GM21786 (cell line): Measurements from ENCODE around the gene CRADD.
"Not testable (repeated sequence)": the region's sequence is repeated elsewhere in the genome, so short reads cannot be mapped to it uniquely, and the experiment has no call there.

Experiments
- ATAC-seq: cut with Tn5 transposase; IDR thresholded peaks from one replicate; pipeline ENCODE4 v1.9.1; 2021; ENCODE audit not compliant: unreplicated experiment

The CRADD gene

GRCh38 chr12:93756288-93756687 is 79.1 kb downstream of the CRADD start:
- ATAC-seq = no peak

DNA sequence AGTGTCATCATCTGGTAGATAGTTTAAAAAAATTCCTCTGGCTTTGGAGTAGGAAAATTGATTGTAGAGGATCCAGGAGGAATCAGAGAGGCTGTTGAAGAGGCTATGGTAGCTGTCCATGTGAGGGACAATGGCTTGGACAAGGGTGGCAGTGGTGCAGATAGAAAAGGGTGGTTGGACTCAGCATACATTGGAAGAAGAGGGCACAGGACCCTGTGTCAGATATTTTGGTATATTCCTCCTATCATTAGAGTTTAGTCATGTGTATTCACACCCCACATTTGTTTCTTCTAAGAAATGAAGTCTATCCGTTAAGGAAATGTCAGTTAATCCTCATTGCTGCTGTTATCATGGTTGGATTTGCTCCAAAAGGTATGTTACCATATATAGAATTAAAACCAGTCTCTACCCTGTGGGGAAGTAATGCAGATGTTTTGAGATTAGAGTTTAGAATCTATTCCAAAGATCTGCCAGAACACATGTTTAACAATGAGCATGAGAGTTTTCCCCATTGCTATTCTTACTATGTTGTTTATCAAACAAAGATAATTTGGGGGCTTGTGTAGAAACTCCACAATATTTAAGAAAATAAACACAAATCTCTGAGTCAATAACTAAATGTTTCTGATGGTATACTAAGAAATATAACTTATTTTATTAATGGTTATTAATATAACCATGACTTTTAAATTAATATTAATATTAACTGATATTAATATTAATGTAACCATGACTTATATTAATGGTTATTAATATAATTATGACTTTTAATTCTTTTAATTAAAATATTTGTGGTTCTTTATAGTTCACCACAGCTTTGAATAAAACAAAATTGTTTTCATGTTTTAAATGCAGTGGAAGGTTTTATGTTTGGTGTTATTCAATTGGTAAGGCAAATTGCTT is 80.9 kb downstream of the CRADD start:
- no peak for ATAC-seq

- ATAC-seq = no peak
Observed at GRCh38 chr12:93758801-93759373, 81.7 kb downstream of the CRADD start.

- no peak for ATAC-seq
Observed at GRCh38 chr12:93759512-93760081, 82.4 kb downstream of the CRADD start.

DNA sequence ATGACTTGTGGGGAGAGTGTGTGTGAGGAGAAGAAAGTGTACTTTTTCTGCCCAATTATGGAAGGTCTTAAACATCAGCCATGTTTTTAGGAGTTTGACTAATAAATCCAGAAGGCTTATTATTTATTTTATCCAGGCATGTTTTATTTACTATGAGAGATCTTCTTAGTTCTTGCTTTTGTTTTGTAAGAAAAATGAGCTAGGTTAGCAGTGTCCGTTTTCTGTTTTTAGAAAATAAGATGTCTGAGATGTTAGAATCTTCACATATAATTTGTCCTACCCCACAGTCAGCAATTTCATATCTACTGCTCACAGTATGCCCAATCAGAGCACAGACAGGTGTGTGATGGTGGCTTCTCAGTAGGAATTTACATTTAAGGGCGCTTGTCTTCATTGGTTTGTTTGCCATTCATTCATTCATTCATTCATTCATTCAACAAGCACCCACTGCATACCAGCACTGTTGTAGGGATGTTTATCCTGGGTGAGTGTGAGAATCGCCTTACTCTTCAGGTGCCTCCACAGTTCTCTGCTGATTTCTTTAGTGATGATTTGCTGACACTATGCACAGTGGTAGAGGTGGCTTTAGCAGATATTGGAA is 83.2 kb downstream of the CRADD start:
- ATAC-seq = no peak

GRCh38 chr12:93762059-93762719 is 85.0 kb downstream of the CRADD start:
- ATAC-seq = no peak

DNA sequence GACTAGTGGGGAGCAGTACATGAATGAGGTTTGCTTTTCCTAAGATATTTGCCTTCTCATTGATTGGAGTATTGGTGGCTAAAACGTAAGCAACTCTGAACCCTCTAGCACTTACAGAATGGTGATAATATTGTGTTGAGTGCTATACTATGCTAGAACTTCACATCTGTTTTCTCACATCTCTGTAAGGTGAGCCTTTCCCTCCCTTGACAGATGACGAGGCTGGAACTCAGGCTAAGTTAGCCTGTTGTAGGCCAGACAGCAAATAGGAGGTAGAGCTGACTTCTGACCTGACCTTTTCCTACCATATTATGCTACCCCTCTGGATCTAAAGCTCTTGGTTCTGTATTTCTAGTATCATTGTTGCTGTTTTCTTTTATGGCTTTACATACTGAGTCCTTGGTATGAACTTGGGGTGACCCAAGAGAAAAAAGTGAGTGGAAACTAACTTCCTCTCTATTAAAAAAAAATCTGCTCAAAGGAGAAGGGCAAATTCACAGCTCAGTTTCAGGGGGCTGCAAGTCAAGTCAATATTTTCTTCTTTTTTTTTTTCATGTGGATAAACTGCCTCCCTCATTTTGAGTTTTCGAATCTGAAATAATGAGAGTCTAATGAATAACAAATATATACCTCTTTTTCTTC is 85.9 kb downstream of the CRADD start:
- ATAC-seq = no peak

GRCh38 chr12:93763746-93764147 is 86.6 kb downstream of the CRADD start:
- no peak for ATAC-seq

- ATAC-seq = no peak
Observed at GRCh38 chr12:93766371-93766770, 89.2 kb downstream of the CRADD start.

GRCh38 chr12:93766796-93767523 is 89.8 kb downstream of the CRADD start:
- ATAC-seq = no peak

GRCh38 chr12:93767524-93767863 is 90.3 kb downstream of the CRADD start:
- ATAC-seq = no peak

- ATAC-seq = no peak
Observed at GRCh38 chr12:93772003-93772700, 95.0 kb downstream of the CRADD start.

DNA sequence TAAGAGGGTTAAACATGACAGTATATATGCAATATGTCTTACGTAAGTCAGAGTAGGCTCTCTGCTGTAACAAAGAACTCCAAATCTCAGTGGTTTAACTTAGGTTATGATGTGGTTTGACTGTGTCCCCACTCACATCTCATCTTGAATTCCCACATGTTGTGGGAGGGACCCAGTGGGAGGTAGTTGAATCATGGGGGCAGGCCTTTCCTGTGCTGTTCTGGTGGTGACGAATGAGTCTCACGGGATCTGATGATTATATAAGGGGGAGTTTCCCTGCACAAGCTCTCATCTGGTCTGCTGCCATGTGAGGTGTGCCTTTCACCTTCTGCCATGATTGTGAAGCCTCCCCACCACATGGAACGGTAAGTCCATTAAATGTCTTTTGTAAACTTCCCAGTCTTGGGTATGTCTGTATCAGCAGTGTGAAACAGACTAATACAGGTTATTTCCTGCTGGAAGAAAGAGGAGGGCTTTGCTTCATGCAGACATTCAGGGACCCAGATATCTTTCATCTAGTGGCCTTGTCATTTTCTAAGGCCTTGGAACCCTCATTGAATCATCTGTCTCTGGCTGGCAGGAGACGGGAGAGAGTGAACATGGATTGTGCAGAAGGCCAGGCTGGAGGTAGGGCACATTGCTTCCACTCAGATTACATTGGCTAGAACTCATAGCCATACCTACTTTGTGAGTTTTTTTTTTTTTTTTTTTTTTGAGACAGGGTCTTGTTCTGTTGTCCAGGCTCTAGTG is 96.1 kb downstream of the CRADD start:
- no peak for ATAC-seq

DNA sequence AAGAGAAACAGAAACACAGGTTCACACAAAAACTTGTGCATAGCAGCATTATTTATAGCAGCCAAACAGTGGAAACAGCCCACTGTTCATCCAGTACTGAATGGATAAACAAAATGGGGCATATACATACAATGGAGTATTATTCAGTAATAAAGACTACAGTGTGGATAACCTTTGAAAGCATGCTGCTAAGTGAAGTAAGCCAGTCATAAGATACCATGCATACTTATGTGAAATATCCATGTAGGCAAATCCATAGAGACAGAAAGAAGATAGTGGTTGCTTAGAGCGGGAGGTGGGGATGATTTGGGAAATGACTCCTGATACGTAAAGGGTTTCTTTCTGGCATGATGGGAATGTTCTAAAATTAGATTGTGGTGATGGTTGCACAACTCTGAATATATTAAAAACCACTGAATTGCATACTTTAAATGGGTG is 99.4 kb downstream of the CRADD start:
- no peak for ATAC-seq

DNA sequence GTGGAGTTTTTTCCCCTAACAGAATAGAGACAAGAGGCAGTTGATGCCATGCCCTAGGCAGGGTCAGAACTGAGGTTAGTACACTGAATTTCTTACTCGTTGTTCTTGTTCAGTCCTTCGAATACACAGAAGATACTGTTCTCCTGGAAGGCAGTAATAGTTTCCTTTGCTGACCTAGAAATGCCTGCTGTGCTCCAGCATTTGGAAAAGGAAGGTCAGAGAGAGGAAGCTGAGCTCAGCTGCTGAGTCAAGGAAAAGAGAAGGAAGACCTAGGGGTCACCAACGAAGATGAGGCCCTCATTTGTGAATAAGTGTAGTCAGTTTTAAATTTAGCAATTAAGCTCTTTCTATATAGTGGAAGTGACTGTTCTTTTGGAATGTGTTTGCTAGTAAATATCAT is 100.1 kb downstream of the CRADD start:
- no peak for ATAC-seq

- no peak for ATAC-seq
Observed at GRCh38 chr12:93778306-93778705, 101.1 kb downstream of the CRADD start.

- no peak for ATAC-seq
Observed at GRCh38 chr12:93778766-93779165, 101.6 kb downstream of the CRADD start.

GRCh38 chr12:93780101-93780641 is 103.0 kb downstream of the CRADD start:
- ATAC-seq = no peak

- not testable (repeated sequence) for ATAC-seq
Observed at GRCh38 chr12:93780886-93781285, 103.7 kb downstream of the CRADD start.
